GM23338 (cell line): ENCODE measurements around the gene SUN3. TPM values are rescaled to one million over a fixed set of nuclear protein-coding genes. Genes with fewer than 3 reads are reported as not detected.

Experiments used
- ATAC-seq: fragments of 200-7000 bp; cut with Tn5 transposase; 3 replicates; pipeline ENCODE4 v1.9.1; 2020
- DNase-seq: peaks from one replicate; pipeline ENCODE4 v3.0.0-alpha.2; 2015; ENCODE audit warnings: low spot score
- H2AFZ ChIP-seq: fragments of 200-600 bp; sonication (generic); 2 replicates; pipeline ENCODE4 v1.8.0; 2016; ENCODE audit warnings: antibody characterized with exemption, mild to moderate bottlenecking, moderate library complexity
- H3F3A ChIP-seq: fragments of 200-600 bp; sonication (generic); replicated peaks from 2 replicates; pipeline ENCODE4 v1.8.0; 2017; ENCODE audit warnings: antibody characterized with exemption, mixed run types, low read depth
- H3K27ac ChIP-seq: fragments of 200-600 bp; sonication (generic); 2 replicates; pipeline ENCODE4 v1.6.1; 2016; ENCODE audit warnings: low read depth
- H3K27me3 ChIP-seq: fragments of 200-600 bp; sonication (generic); 2 replicates; pipeline ENCODE4 v1.8.0; 2016; ENCODE audit warnings: mild to moderate bottlenecking, mixed run types, moderate library complexity; ENCODE audit not compliant: insufficient read depth
- H3K36me3 ChIP-seq: fragments of 200-600 bp; sonication (generic); 2 replicates; pipeline ENCODE4 v1.8.0; 2016; ENCODE audit warnings: mild to moderate bottlenecking; ENCODE audit not compliant: insufficient read depth
- H3K4me1 ChIP-seq: fragments of 200-600 bp; sonication (generic); 2 replicates; pipeline ENCODE4 v1.8.0; 2016; ENCODE audit warnings: mild to moderate bottlenecking, moderate library complexity; ENCODE audit not compliant: insufficient read depth
- H3K4me2 ChIP-seq: fragments of 200-600 bp; sonication (generic); 2 replicates; pipeline ENCODE4 v1.7.1; 2017; ENCODE audit warnings: mixed run types
- H3K4me3 ChIP-seq: fragments of 200-600 bp; sonication (generic); 2 replicates; pipeline ENCODE4 v1.6.1; 2016; ENCODE audit warnings: mixed run types
- H3K79me2 ChIP-seq: fragments of 200-600 bp; sonication (generic); replicated peaks from 2 replicates; pipeline ENCODE4 v1.8.0; 2017; ENCODE audit warnings: mild to moderate bottlenecking; ENCODE audit not compliant: insufficient read depth
- H3K9me2 ChIP-seq: fragments of 200-600 bp; sonication (generic); 2 replicates; pipeline ENCODE4 v1.8.0; 2017; ENCODE audit not compliant: insufficient read depth
- H4K20me1 ChIP-seq: fragments of 200-600 bp; sonication (generic); replicated peaks from 2 replicates; pipeline ENCODE4 v1.8.0; 2017; ENCODE audit warnings: mild to moderate bottlenecking; ENCODE audit not compliant: insufficient read depth
- H3K27ac Mint-ChIP-seq: 2 replicates; pipeline ENCODE4 v1.8.0; 2020; ENCODE audit warnings: inconsistent platforms, mild to moderate bottlenecking, moderate library complexity, mixed read lengths
- H3K27me3 Mint-ChIP-seq: 3 replicates; pipeline ENCODE4 v1.8.0; 2022; ENCODE audit warnings: low read depth, mild to moderate bottlenecking, moderate library complexity, mixed read lengths, inconsistent platforms; ENCODE audit not compliant: insufficient read depth, poor library complexity
- H3K36me3 Mint-ChIP-seq: 3 replicates; pipeline ENCODE4 v1.8.0; 2021; ENCODE audit warnings: low read depth, mild to moderate bottlenecking, inconsistent platforms, moderate library complexity, mixed read lengths
- H3K4me1 Mint-ChIP-seq: 3 replicates; pipeline ENCODE4 v1.8.0; 2020; ENCODE audit warnings: mild to moderate bottlenecking, inconsistent platforms, mixed read lengths
- H3K4me3 Mint-ChIP-seq: 3 replicates; pipeline ENCODE4 v1.8.0; 2021; ENCODE audit warnings: moderate library complexity, mild to moderate bottlenecking, inconsistent platforms, mixed read lengths
- H3K9me3 Mint-ChIP-seq: 3 replicates; pipeline ENCODE4 v1.8.0; 2020; ENCODE audit warnings: moderate library complexity, mild to moderate bottlenecking, inconsistent platforms, mixed read lengths
- CREB1 ChIP-seq: fragments of 250-450 bp; sonication (Bioruptor Pico); IDR thresholded peaks from 2 replicates; pipeline ENCODE4 v1.5.0; 2020; ENCODE audit warnings: low read depth, mild to moderate bottlenecking, moderate library complexity
- CTCF ChIP-seq, 2 experiments: fragments of 200-600 bp in 1 of 2; sonication (generic) in 1 of 2; conservative IDR thresholded peaks; 2 replicates each; pipeline versions ENCODE4 v1.5.1 to v1.6.1; 2016 to 2017; ENCODE audit warnings: antibody characterized with exemption in 2 of 2, low read depth in 2 of 2, mild to moderate bottlenecking in 2 of 2, moderate library complexity in 1 of 2
- EZH2phosphoT487 ChIP-seq: fragments of 200-600 bp; sonication (generic); IDR thresholded peaks from one replicate; pipeline ENCODE4 v1.8.1; 2018; ENCODE audit warnings: antibody characterized with exemption; ENCODE audit not compliant: unreplicated experiment
- JUNB ChIP-seq: IDR thresholded peaks from one replicate; pipeline ENCODE4 v1.6.1; 2016; ENCODE audit warnings: antibody characterized with exemption; ENCODE audit not compliant: unreplicated experiment
- NANOG ChIP-seq: IDR thresholded peaks from 2 replicates; pipeline ENCODE4 v1.6.1; 2016; ENCODE audit warnings: antibody characterized with exemption, borderline replicate concordance
- POLR2AphosphoS5 ChIP-seq: IDR thresholded peaks from 2 replicates; pipeline ENCODE4 v1.6.1; 2016; ENCODE audit warnings: antibody characterized with exemption, low read depth
- REST ChIP-seq: IDR thresholded peaks from one replicate; pipeline ENCODE4 v1.6.1; 2018; ENCODE audit warnings: antibody characterized with exemption; ENCODE audit not compliant: unreplicated experiment
- STAT1 ChIP-seq: IDR thresholded peaks from one replicate; pipeline ENCODE4 v1.6.1; 2016; ENCODE audit warnings: antibody characterized with exemption; ENCODE audit not compliant: unreplicated experiment
- ZNF114 ChIP-seq: fragments of 250-450 bp; sonication (Bioruptor Pico); IDR thresholded peaks from 2 replicates; pipeline ENCODE4 v1.5.0; 2020; ENCODE audit warnings: mild to moderate bottlenecking, moderate library complexity
- ZNF331 ChIP-seq: fragments of 250-450 bp; sonication (Bioruptor Pico); IDR thresholded peaks from 2 replicates; pipeline ENCODE4 v1.5.0; 2020; ENCODE audit warnings: low read depth, mild to moderate bottlenecking, moderate library complexity
- ZNF462 ChIP-seq: fragments of 250-450 bp; sonication (Bioruptor Pico); IDR thresholded peaks from 2 replicates; pipeline ENCODE4 v1.5.0; 2020; ENCODE audit warnings: mild to moderate bottlenecking, moderate library complexity
- polyA plus RNA-seq: library from polyadenylated mRNA; unstranded; fragments of >200 nt; fragmentation: Nextera tagmentation; extraction: Ambion mirVana; gene quantifications from 2 replicates; pipeline ENCODE4 v1.2.1, GENCODE V29; 2016
- total RNA-seq: library from RNA; depleted of rRNA; stranded (reverse); fragments of >200 nt; shearing (Covaris generic); gene quantifications from 2 replicates; pipeline ENCODE4 v1.2.3, GENCODE V29; 2014
- TF ChIP-seq, protein P1 (sequence below): IDR thresholded peaks from 2 replicates; pipeline ENCODE4 v1.6.1; 2016; ENCODE audit warnings: antibody characterized with exemption

The SUN3 gene
- total and polyA plus RNA-seq, 2 experiments from 2014 or later = 0.52 TPM; not detected in 1

DNA sequence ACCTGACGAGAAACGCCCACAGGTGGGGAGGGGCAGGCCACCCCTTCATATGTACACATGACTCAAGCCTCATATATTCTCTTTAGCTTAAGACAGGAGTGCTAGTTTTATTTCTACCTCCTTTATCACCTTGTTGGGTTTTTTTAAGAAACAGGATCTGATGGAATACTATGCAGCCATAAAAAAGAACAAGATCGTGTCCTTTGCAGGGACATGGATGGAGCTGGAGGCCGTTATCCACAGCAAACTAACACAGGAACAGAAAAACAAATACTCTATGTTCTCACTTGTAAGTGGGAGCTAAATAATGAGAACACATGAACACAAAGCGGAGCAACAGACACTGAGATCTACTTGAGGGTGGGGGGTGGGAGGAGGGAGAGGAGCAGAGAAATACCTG is 38.3 kb downstream of the SUN3 start:
- no peak overlapping the region; the same call in 2 of the 3 replicates for H3K4me3 Mint-ChIP-seq
- peaks cover 29% of the 10 kb centered on the region for H3K4me1 Mint-ChIP-seq
- peaks cover 12% of the 10 kb centered on the region for H3K4me1 ChIP-seq
- no peak for DNase-seq
- H3F3A ChIP-seq = no peaks in the 10 kb centered on the region
- H2AFZ ChIP-seq = no peak overlapping the region
- H3K4me2 ChIP-seq = no peak overlapping the region; the same call in 1 of the 2 replicates
- H3K27ac ChIP-seq = 0 out of 2 replicates have a peak overlapping the region, but pooled peaks have one; percentile 74
- H3K4me3 ChIP-seq = no peak overlapping the region
- H3K9me3 Mint-ChIP-seq = peaks cover 6% of the 10 kb centered on the region; the same call in 2 of the 3 replicates
- no peaks in the 10 kb centered on the region for H3K79me2 ChIP-seq
- H3K36me3 ChIP-seq = no peaks in the 10 kb centered on the region
- no peaks in the 10 kb centered on the region for H4K20me1 ChIP-seq
- no peaks in the 10 kb centered on the region for H3K36me3 Mint-ChIP-seq
- peaks cover 8% of the 10 kb centered on the region; the same call in 1 of the 2 replicates for H3K9me2 ChIP-seq
- no peak for TF ChIP-seq ZNF331 (CRISPR knock-in tag)
- TF ChIP-seq POLR2AphosphoS5 = no peak
- TF ChIP-seq NANOG = no peak
- TF ChIP-seq ZNF114 (CRISPR knock-in tag) = no peak
- no peak for TF ChIP-seq JUNB
- TF ChIP-seq STAT1 = no peak
- TF ChIP-seq, protein P1, sequence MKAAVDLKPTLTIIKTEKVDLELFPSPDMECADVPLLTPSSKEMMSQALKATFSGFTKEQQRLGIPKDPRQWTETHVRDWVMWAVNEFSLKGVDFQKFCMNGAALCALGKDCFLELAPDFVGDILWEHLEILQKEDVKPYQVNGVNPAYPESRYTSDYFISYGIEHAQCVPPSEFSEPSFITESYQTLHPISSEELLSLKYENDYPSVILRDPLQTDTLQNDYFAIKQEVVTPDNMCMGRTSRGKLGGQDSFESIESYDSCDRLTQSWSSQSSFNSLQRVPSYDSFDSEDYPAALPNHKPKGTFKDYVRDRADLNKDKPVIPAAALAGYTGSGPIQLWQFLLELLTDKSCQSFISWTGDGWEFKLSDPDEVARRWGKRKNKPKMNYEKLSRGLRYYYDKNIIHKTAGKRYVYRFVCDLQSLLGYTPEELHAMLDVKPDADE = no peak
- TF ChIP-seq REST = no peak
- no peak for TF ChIP-seq CREB1
- TF ChIP-seq CTCF (conservative IDR thresholded peaks at IDR 0.05; ENCODE audit: low read depth in 2 of 2) = no peak
- TF ChIP-seq ZNF462 = no peak
- no peak for TF ChIP-seq EZH2phosphoT487
- H3K27me3 Mint-ChIP-seq = peaks cover 2% of the 10 kb centered on the region
- peak overlapping the region; percentile 64; the same call in 1 of the 2 replicates for H3K27ac Mint-ChIP-seq
- no peaks in the 10 kb centered on the region for H3K27me3 ChIP-seq
- no peak for ATAC-seq
